K562 (cell line): Measurements from ENCODE around the gene PIGT. TPM values are rescaled to one million over a fixed set of nuclear protein-coding genes. Genes with fewer than 3 reads are reported as not detected.

ENCODE experiments used
- DIDO1 ChIP-seq: fragments of 450-650 bp; IDR thresholded peaks from 2 replicates; pipeline ENCODE4 v1.6.1; 2016; ENCODE audit warnings: low read depth, missing biosample characterization, missing genetic modification characterization
- FOXP1 ChIP-seq: sonication (generic); formaldehyde crosslinking; IDR thresholded peaks from 2 replicates; pipeline ENCODE4 v1.8.0; 2022; ENCODE audit warnings: mild to moderate bottlenecking, missing genetic modification reagents
- GABPB2 ChIP-seq: fragments of 250-450 bp; sonication (Bioruptor Pico); conservative IDR thresholded peaks from 2 replicates; pipeline ENCODE4 v1.5.1; 2021; ENCODE audit warnings: mild to moderate bottlenecking
- HIVEP1 ChIP-seq: fragments of 250-450 bp; sonication (Bioruptor Pico); IDR thresholded peaks from 2 replicates; pipeline ENCODE4 v1.4.0; 2020; ENCODE audit warnings: mild to moderate bottlenecking
- IFI16 ChIP-seq: fragments of 250-450 bp; sonication (Bioruptor Pico); IDR thresholded peaks from 2 replicates; pipeline ENCODE4 v2.1.2; 2022; ENCODE audit warnings: mild to moderate bottlenecking, inconsistent platforms
- MNT ChIP-seq, 2 experiments: fragments of 450-650 bp; conservative IDR thresholded peaks; 2 replicates each; pipeline ENCODE4 v1.6.1; 2017; ENCODE audit warnings: mild to moderate bottlenecking in 2 of 2, moderate library complexity in 2 of 2
- NONO ChIP-seq, 2 experiments: fragments of 200-400 bp in 1 of 2; fragments of 450-650 bp in 1 of 2; formaldehyde crosslinking in 1 of 2; IDR thresholded peaks; 2 replicates each; pipeline ENCODE4 v1.6.1; 2017; ENCODE audit warnings: low read depth in 2 of 2, mild to moderate bottlenecking in 2 of 2, moderate library complexity in 2 of 2, low read length in 1 of 2
- RBM15 ChIP-seq: fragments of 200-400 bp; formaldehyde crosslinking; IDR thresholded peaks from 2 replicates; pipeline ENCODE4 v1.6.1; 2018; ENCODE audit warnings: mild to moderate bottlenecking, low read length, moderate library complexity; ENCODE audit not compliant: insufficient read depth
- RFX7 ChIP-seq: fragments of 250-450 bp; sonication (Bioruptor Pico); IDR thresholded peaks from 2 replicates; pipeline ENCODE4 v1.5.1; 2021; ENCODE audit warnings: mild to moderate bottlenecking
- SRSF9 ChIP-seq: fragments of 200-400 bp; formaldehyde crosslinking; IDR thresholded peaks from 2 replicates; pipeline ENCODE4 v1.6.1; 2017; ENCODE audit warnings: low read depth, low read length, borderline replicate concordance
- TEAD1 ChIP-seq, 2 experiments: fragments of 450-650 bp in 1 of 2; sonication (generic) in 1 of 2; formaldehyde crosslinking; IDR thresholded peaks; 2 replicates each; pipeline versions ENCODE4 v1.4.0 to v1.8.0; 2020 to 2022; ENCODE audit warnings: mild to moderate bottlenecking in 2 of 2, missing genetic modification reagents in 1 of 2
- TSHZ1 ChIP-seq: fragments of 250-450 bp; sonication (Bioruptor Pico); IDR thresholded peaks from 2 replicates; pipeline ENCODE4 v1.4.0; 2020; ENCODE audit warnings: mild to moderate bottlenecking, moderate library complexity
- USF2 ChIP-seq: sonication (generic); formaldehyde crosslinking; IDR thresholded peaks from 2 replicates; pipeline ENCODE4 v1.5.0; 2020; ENCODE audit warnings: missing genetic modification reagents
- ZBTB12 ChIP-seq: fragments of 250-450 bp; sonication (Bioruptor Pico); IDR thresholded peaks from 2 replicates; pipeline ENCODE4 v1.4.0; 2020
- ZBTB26 ChIP-seq: fragments of 450-650 bp; formaldehyde crosslinking; IDR thresholded peaks from 2 replicates; pipeline ENCODE4 v1.4.0; 2022; ENCODE audit warnings: missing genetic modification characterization
- polyA plus RNA-seq, 8 experiments: library from polyadenylated mRNA; depleted of rRNA in 4 of 8; stranded (reverse) in 5 of 8; unstranded in 3 of 8; fragments of >200 nt; fragmentation: Nextera tagmentation in 2 of 8; fragmentation: Illumina TruSeq in 1 of 8; extraction: Ambion mirVana in 2 of 8; extraction: Trizol in 1 of 8; gene quantifications; 2 replicates each; pipeline versions ENCODE4 v1.2.1 to v1.2.3, GENCODE V29; 2011 to 2014; ENCODE audit warnings: inconsistent platforms in 1 of 8, missing spikeins in 1 of 8
- total RNA-seq, 7 experiments: library from RNA; depleted of rRNA in 6 of 7; stranded (reverse); fragments of >200 nt in 6 of 7; fragmentation: Illumina TruSeq in 2 of 7; extraction: Trizol in 2 of 7; gene quantifications; 2 replicates each; pipeline versions ENCODE4 v1.2.1 to v1.2.3, GENCODE V29; 2011 to 2021; ENCODE audit warnings: low replicate concordance in 1 of 7

The PIGT gene
- total and polyA plus RNA-seq, 9 of the 15 experiments (the other 6 are each of a cell fraction or from before 2014, with no cell fraction given), result 14.6 to 108 (median 46.9) TPM

GRCh38 chr20:45427236-45428149 lies 11.6 kb downstream of the PIGT start (continued):
- TF ChIP-seq ZBTB12 (CRISPR knock-in tag) (no peak), RBM15 (no peak), MNT (conservative IDR thresholded peaks at IDR 0.05) (peak; percentile 88 to 95), TSHZ1 (no peak), FOXP1 (CRISPR knock-in tag) (no peak), RFX7 (CRISPR knock-in tag) (no peak), SRSF9 (no peak), TEAD1 (CRISPR knock-in tag; IDR thresholded peaks at IDR 0.05) (no peak), ZBTB26 (CRISPR knock-in tag) (no peak), GABPB2 (CRISPR knock-in tag) (no peak), USF2 (CRISPR knock-in tag) (peak; percentile 53), HIVEP1 (CRISPR knock-in tag) (no peak), DIDO1 (no peak), IFI16 (CRISPR knock-in tag) (no peak), NONO (IDR thresholded peaks at IDR 0.05; ENCODE audit: low read depth in 2 of 2, low read length in 1 of 2) (no peak)
